Suprapubic skin (tissue), 4 donors: Measurements from ENCODE around the gene ELANE. TPM values are rescaled to one million over a fixed set of nuclear protein-coding genes. Genes with fewer than 3 reads are reported as not detected.

Experiments
- DNase-seq, 2 donors: peaks; one replicate each; pipeline ENCODE4 v3.0.0-alpha.2; 2019; ENCODE audit warnings: low spot score in 2 of 2
- H3K27ac ChIP-seq: fragments of 200-600 bp; sonication (generic); one replicate; pipeline ENCODE4 v1.5.1; 2019
- H3K27me3 ChIP-seq: fragments of 200-600 bp; sonication (generic); one replicate; pipeline ENCODE4 v1.5.1; 2019
- H3K36me3 ChIP-seq: fragments of 200-600 bp; sonication (generic); one replicate; pipeline ENCODE4 v1.5.1; 2019
- H3K4me1 ChIP-seq: fragments of 200-600 bp; sonication (generic); one replicate; pipeline ENCODE4 v1.5.1; 2019
- H3K4me3 ChIP-seq: fragments of 200-600 bp; sonication (generic); one replicate; pipeline ENCODE4 v1.5.1; 2019; ENCODE audit warnings: mild to moderate bottlenecking
- H3K9me3 ChIP-seq: fragments of 200-600 bp; sonication (generic); one replicate; pipeline ENCODE4 v1.5.1; 2019
- CTCF ChIP-seq, 2 donors: fragments of 200-600 bp in 1 of 2; fragments of 450-650 bp in 1 of 2; sonication (generic) in 1 of 2; IDR thresholded peaks; one replicate each; pipeline ENCODE4 v1.5.1; 2016 to 2019; ENCODE audit warnings: antibody characterized with exemption in 2 of 2, mild to moderate bottlenecking in 1 of 2, moderate library complexity in 1 of 2
- EP300 ChIP-seq: sonication (generic); formaldehyde crosslinking; IDR thresholded peaks from one replicate; pipeline ENCODE4 v1.6.1; 2017; ENCODE audit warnings: antibody characterized with exemption
- POLR2A ChIP-seq, 2 donors: fragments of 450-650 bp; IDR thresholded peaks; one replicate each; pipeline ENCODE4 v1.6.1; 2017; ENCODE audit warnings: antibody characterized with exemption in 2 of 2, mild to moderate bottlenecking in 2 of 2, moderate library complexity in 2 of 2
- POLR2AphosphoS5 ChIP-seq, 3 donors: sonication (generic); formaldehyde crosslinking; IDR thresholded peaks; one replicate each; pipeline ENCODE4 v1.6.1; 2017; ENCODE audit warnings: antibody characterized with exemption in 3 of 3
- WGBS: methylation state at CpG from one replicate; pipeline ENCODE4 v1.1.5; 2018; 5-methylcytosine and 5-hydroxymethylcytosine counted together
- total RNA-seq, 4 donors: library from RNA; depleted of rRNA; stranded (reverse); fragments of >200 nt; gene quantifications; one replicate each; pipeline ENCODE4 v1.1.0, GENCODE V29; 2016

The ELANE gene
- total RNA-seq, 4 donors from 2014 or later, result 0.79 TPM; not detected in 3

GRCh38 chr19:885536-886224 lies 33.6 kb downstream of the ELANE start:
- no peak overlapping the region for H3K27ac ChIP-seq
- WGBS, result 89% methylated on average over 64 of the region's 64 CpGs
- no peaks in the 10 kb centered on the region for H3K4me1 ChIP-seq
- H3K4me3 ChIP-seq, result no peak overlapping the region
- no peaks in the 10 kb centered on the region for H3K27me3 ChIP-seq
- H3K9me3 ChIP-seq, result no peaks in the 10 kb centered on the region
- no peak for TF ChIP-seq POLR2AphosphoS5 (IDR thresholded peaks at IDR 0.05)
- TF ChIP-seq CTCF (IDR thresholded peaks at IDR 0.05), result no peak
- TF ChIP-seq POLR2A (IDR thresholded peaks at IDR 0.05), result no peak
- no peak for TF ChIP-seq EP300
- DNase-seq, result no peak
- peaks cover 90% of the 10 kb centered on the region for H3K36me3 ChIP-seq

- TF ChIP-seq CTCF (IDR thresholded peaks at IDR 0.05) (no peak), EP300 (no peak), POLR2AphosphoS5 (IDR thresholded peaks at IDR 0.05) (no peak), POLR2A (IDR thresholded peaks at IDR 0.05) (no peak)
- 86% methylated on average over 16 of the region's 16 CpGs for WGBS
- DNase-seq, result no peak
- Histone ChIP-seq H3K9me3 (no peaks in the 10 kb centered on the region), H3K27me3 (no peaks in the 10 kb centered on the region), H3K4me1 (peaks cover 11% of the 10 kb centered on the region), H3K36me3 (peaks cover 76% of the 10 kb centered on the region), H3K27ac (no peak overlapping the region), H3K4me3 (no peak overlapping the region)
These were observed 35.0 kb downstream of the ELANE start for GRCh38 chr19:887072-887471.

DNA sequence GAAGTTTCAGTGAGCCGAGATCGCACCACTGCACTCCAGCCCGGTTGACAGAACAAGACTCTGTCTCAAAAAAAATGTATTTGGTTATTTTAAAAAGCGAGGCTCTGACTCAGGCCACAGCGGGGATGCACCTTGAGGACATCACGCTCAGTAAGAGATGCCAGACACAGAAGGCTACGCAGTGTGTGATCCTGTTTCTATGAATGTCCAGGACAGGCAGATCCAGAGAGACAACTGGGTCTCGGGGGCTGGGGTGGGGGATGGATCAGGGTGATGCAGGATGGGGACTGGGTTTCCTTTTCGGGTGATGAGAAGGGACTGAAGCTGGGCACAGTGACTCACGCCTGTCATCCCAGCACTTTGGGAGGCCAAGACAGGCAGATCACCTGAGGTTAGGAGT lies 35.5 kb downstream of the ELANE start:
- WGBS, result 88% methylated on average over 10 of the region's 10 CpGs
- Histone ChIP-seq H3K27ac (no peak overlapping the region), H3K36me3 (peaks cover 71% of the 10 kb centered on the region), H3K27me3 (no peaks in the 10 kb centered on the region), H3K4me1 (peaks cover 16% of the 10 kb centered on the region), H3K9me3 (no peaks in the 10 kb centered on the region), H3K4me3 (no peak overlapping the region)
- DNase-seq, result no peak
- TF ChIP-seq CTCF (IDR thresholded peaks at IDR 0.05) (no peak), POLR2A (IDR thresholded peaks at IDR 0.05) (no peak), EP300 (no peak), POLR2AphosphoS5 (IDR thresholded peaks at IDR 0.05) (no peak)

GRCh38 chr19:888581-889385 lies 36.7 kb downstream of the ELANE start:
- TF ChIP-seq CTCF (IDR thresholded peaks at IDR 0.05) (no peak), POLR2AphosphoS5 (IDR thresholded peaks at IDR 0.05) (no peak), POLR2A (IDR thresholded peaks at IDR 0.05) (no peak), EP300 (no peak)
- peaks cover 60% of the 10 kb centered on the region for H3K36me3 ChIP-seq
- H3K4me1 ChIP-seq, result peaks cover 19% of the 10 kb centered on the region
- WGBS, result 87% methylated on average over 24 of the region's 30 CpGs
- DNase-seq, result no peak
- H3K9me3 ChIP-seq, result no peaks in the 10 kb centered on the region
- no peak overlapping the region for H3K4me3 ChIP-seq
- no peak overlapping the region for H3K27ac ChIP-seq
- H3K27me3 ChIP-seq, result no peaks in the 10 kb centered on the region

GRCh38 chr19:889662-890295 lies 37.7 kb downstream of the ELANE start:
- no peak for DNase-seq
- TF ChIP-seq CTCF (IDR thresholded peaks at IDR 0.05), result no peak
- no peak for TF ChIP-seq EP300
- Histone ChIP-seq H3K36me3 (peaks cover 52% of the 10 kb centered on the region), H3K9me3 (no peaks in the 10 kb centered on the region), H3K27ac (no peak overlapping the region), H3K4me1 (peaks cover 21% of the 10 kb centered on the region), H3K4me3 (no peak overlapping the region), H3K27me3 (no peaks in the 10 kb centered on the region)
- WGBS, result 100% methylated on average over 3 of the region's 26 CpGs
